ENCODE data around the gene UBA1.

UBA1 gene

GRCh38 chrX:47193475-47194193, at the start of gene UBA1:
Gene UBA1 (plus strand): TSS chrX:47193829. CDS start chrX:47198803, 4,974 bp downstream.
- peak; percentile 89 for DNase-seq

- DNase-seq: peak; percentile 18
Measured at GRCh38 chrX:47143894-47144625, 49.6 kb upstream of the UBA1 start.

GRCh38 chrX:47144626-47145394, 48.8 kb upstream of the UBA1 start, which contains the start of the genes NDUFB11 and RBM10:
Gene NDUFB11 (minus strand): TSS chrX:47144702. CDS start chrX:47144679, 23 bp downstream.
Gene RBM10 (plus strand): TSS chrX:47145221. CDS start chrX:47147482, 2,261 bp downstream.
- DNase-seq: peak; percentile 84

GRCh38 chrX:47145395-47146120, 48.1 kb upstream of the UBA1 start:
- DNase-seq: no peak

- no peak for DNase-seq
Measured at GRCh38 chrX:47146121-47146935, 47.3 kb upstream of the UBA1 start.

GRCh38 chrX:47146936-47147859, 46.4 kb upstream of the UBA1 start:
- no peak for DNase-seq

- no peak for DNase-seq
Measured at GRCh38 chrX:47148946-47149345, 44.7 kb upstream of the UBA1 start.

GRCh38 chrX:47151435-47151834, 42.2 kb upstream of the UBA1 start:
- no peak for DNase-seq

- no peak for DNase-seq
Measured at GRCh38 chrX:47156611-47157520, 36.8 kb upstream of the UBA1 start.

GRCh38 chrX:47158131-47158530, 35.5 kb upstream of the UBA1 start:
- no peak for DNase-seq

GRCh38 chrX:47158781-47159180, 34.8 kb upstream of the UBA1 start:
- no peak for DNase-seq

- no peak for DNase-seq
Measured at GRCh38 chrX:47160781-47161180, 32.8 kb upstream of the UBA1 start.

- no peak for DNase-seq
Measured at GRCh38 chrX:47162927-47163583, 30.6 kb upstream of the UBA1 start.

GRCh38 chrX:47164420-47164819, 29.2 kb upstream of the UBA1 start:
- DNase-seq: no peak

- DNase-seq: no peak
Measured at GRCh38 chrX:47166126-47166525, 27.5 kb upstream of the UBA1 start.

GRCh38 chrX:47168495-47169073, 25.0 kb upstream of the UBA1 start:
- DNase-seq: no peak

GRCh38 chrX:47169273-47169672, 24.4 kb upstream of the UBA1 start:
- DNase-seq: no peak

- DNase-seq: no peak
Measured at GRCh38 chrX:47169726-47170515, 23.7 kb upstream of the UBA1 start.
